HepG2 (cell line): ENCODE data around the gene ZNF627. TPM values are rescaled to one million over a fixed set of nuclear protein-coding genes. Genes with fewer than 3 reads are reported as not detected.

Experiments
- EED ChIP-seq: sonication (generic); formaldehyde crosslinking; IDR thresholded peaks from 2 replicates; pipeline ENCODE4 v1.5.0; 2020; ENCODE audit warnings: mild to moderate bottlenecking, missing genetic modification reagents
- ELF1 ChIP-seq: sonication (generic); formaldehyde crosslinking; IDR thresholded peaks from 2 replicates; pipeline ENCODE4 v1.4.0; 2020; ENCODE audit warnings: missing genetic modification reagents
- HOXA5 ChIP-seq: sonication (generic); formaldehyde crosslinking; IDR thresholded peaks from 2 replicates; pipeline ENCODE4 v1.4.0; 2020; ENCODE audit warnings: missing genetic modification reagents
- HOXA7 ChIP-seq: sonication (generic); formaldehyde crosslinking; IDR thresholded peaks from 2 replicates; pipeline ENCODE4 v1.8.1; 2022; ENCODE audit warnings: mild to moderate bottlenecking, missing genetic modification reagents, moderate library complexity
- IKZF1 ChIP-seq: fragments of 450-650 bp; IDR thresholded peaks from 2 replicates; pipeline ENCODE4 v1.7.1; 2016
- NFE2L2 ChIP-seq: fragments of 150-350 bp; IDR thresholded peaks from 2 replicates; pipeline ENCODE4 v1.6.1; 2014; ENCODE audit warnings: low read length
- NFKBIZ ChIP-seq: IDR thresholded peaks from 2 replicates; pipeline ENCODE4 v1.6.1; 2018; ENCODE audit warnings: missing genetic modification reagents, missing compliant biosample characterization
- SOX13 ChIP-seq, 3 experiments: fragments of 450-650 bp in 1 of 3; sonication (generic) in 1 of 3; formaldehyde crosslinking in 1 of 3; IDR thresholded peaks in 2 of 3; conservative IDR thresholded peaks in 1 of 3; 2 replicates each; pipeline versions ENCODE4 v1.5.0 to v1.6.1; 2016 to 2020; ENCODE audit warnings: antibody characterized with exemption in 1 of 3, mild to moderate bottlenecking in 1 of 3, missing compliant biosample characterization in 1 of 3, missing genetic modification reagents in 1 of 3, moderate library complexity in 1 of 3
- TMF1 ChIP-seq: sonication (generic); formaldehyde crosslinking; IDR thresholded peaks from 2 replicates; pipeline ENCODE4 v1.8.1; 2022; ENCODE audit warnings: low read depth, missing genetic modification reagents
- XBP1 ChIP-seq: sonication (generic); formaldehyde crosslinking; IDR thresholded peaks from 2 replicates; pipeline ENCODE4 v1.5.0; 2020; ENCODE audit warnings: missing genetic modification reagents
- YEATS4 ChIP-seq: sonication (generic); formaldehyde crosslinking; IDR thresholded peaks from 2 replicates; pipeline ENCODE4 v1.4.0; 2020; ENCODE audit warnings: missing genetic modification reagents, borderline replicate concordance
- ZC3H13 ChIP-seq: sonication (generic); formaldehyde crosslinking; IDR thresholded peaks from 2 replicates; pipeline ENCODE4 v1.8.1; 2023; ENCODE audit warnings: mild to moderate bottlenecking, missing genetic modification reagents, moderate library complexity
- ZNF12 ChIP-seq: sonication (generic); formaldehyde crosslinking; IDR thresholded peaks from 2 replicates; pipeline ENCODE4 v1.5.0; 2020; ENCODE audit warnings: missing genetic modification reagents
- ZNF607 ChIP-seq: sonication (generic); formaldehyde crosslinking; IDR thresholded peaks from 2 replicates; pipeline ENCODE4 v1.5.1; 2020; ENCODE audit warnings: missing genetic modification reagents, mild to moderate bottlenecking, borderline replicate concordance
- ZNF747 ChIP-seq: sonication (generic); formaldehyde crosslinking; IDR thresholded peaks from 2 replicates; pipeline ENCODE4 v1.8.1; 2023; ENCODE audit warnings: missing genetic modification reagents, mild to moderate bottlenecking, borderline replicate concordance
- ZSCAN29 ChIP-seq: sonication (generic); formaldehyde crosslinking; conservative IDR thresholded peaks from 2 replicates; pipeline ENCODE4 v1.4.0; 2020; ENCODE audit warnings: mild to moderate bottlenecking, missing genetic modification reagents
- polyA plus RNA-seq, 8 experiments: library from polyadenylated mRNA; depleted of rRNA in 3 of 8; stranded (reverse) in 7 of 8; unstranded in 1 of 8; fragments of >200 nt; fragmentation: Illumina TruSeq in 4 of 8; extraction: Trizol in 4 of 8; gene quantifications; 2 replicates each; pipeline versions ENCODE4 v1.2.1 to v1.2.3, GENCODE V29; 2011 to 2016; ENCODE audit warnings: low read depth in 4 of 8, missing spikeins in 1 of 8, mixed read lengths in 1 of 8; ENCODE audit not compliant: insufficient read depth in 1 of 8
- total RNA-seq, 5 experiments: library from RNA; depleted of rRNA; stranded (reverse); fragments of >200 nt; fragmentation: Illumina TruSeq; extraction: Trizol; gene quantifications; 2 replicates each; pipeline ENCODE4 v1.2.3, GENCODE V29; 2016; ENCODE audit warnings: low read depth in 1 of 5
- TF ChIP-seq, protein P1 (sequence below): sonication (generic); IDR thresholded peaks from 2 replicates; pipeline ENCODE4 v1.6.1; 2016; ENCODE audit warnings: low read depth, borderline replicate concordance
- TF ChIP-seq, protein P2 (sequence below): sonication (generic); formaldehyde crosslinking; IDR thresholded peaks from 2 replicates; pipeline ENCODE4 v1.5.0; 2020; ENCODE audit warnings: mild to moderate bottlenecking, missing genetic modification reagents, moderate library complexity
- TF ChIP-seq, protein P3 (sequence below): sonication (generic); formaldehyde crosslinking; conservative IDR thresholded peaks from 2 replicates; pipeline ENCODE4 v1.4.0; 2020; ENCODE audit warnings: missing genetic modification reagents
- TF ChIP-seq, protein P4 (sequence below): sonication (generic); formaldehyde crosslinking; IDR thresholded peaks from 2 replicates; pipeline ENCODE4 v1.4.0; 2020; ENCODE audit warnings: missing genetic modification reagents

ZNF627 gene
- total and polyA plus RNA-seq, 2 of the 13 experiments (the other 11 are each of a cell fraction or from before 2014, with no cell fraction given) = 4.2 to 12.7 TPM

DNA sequence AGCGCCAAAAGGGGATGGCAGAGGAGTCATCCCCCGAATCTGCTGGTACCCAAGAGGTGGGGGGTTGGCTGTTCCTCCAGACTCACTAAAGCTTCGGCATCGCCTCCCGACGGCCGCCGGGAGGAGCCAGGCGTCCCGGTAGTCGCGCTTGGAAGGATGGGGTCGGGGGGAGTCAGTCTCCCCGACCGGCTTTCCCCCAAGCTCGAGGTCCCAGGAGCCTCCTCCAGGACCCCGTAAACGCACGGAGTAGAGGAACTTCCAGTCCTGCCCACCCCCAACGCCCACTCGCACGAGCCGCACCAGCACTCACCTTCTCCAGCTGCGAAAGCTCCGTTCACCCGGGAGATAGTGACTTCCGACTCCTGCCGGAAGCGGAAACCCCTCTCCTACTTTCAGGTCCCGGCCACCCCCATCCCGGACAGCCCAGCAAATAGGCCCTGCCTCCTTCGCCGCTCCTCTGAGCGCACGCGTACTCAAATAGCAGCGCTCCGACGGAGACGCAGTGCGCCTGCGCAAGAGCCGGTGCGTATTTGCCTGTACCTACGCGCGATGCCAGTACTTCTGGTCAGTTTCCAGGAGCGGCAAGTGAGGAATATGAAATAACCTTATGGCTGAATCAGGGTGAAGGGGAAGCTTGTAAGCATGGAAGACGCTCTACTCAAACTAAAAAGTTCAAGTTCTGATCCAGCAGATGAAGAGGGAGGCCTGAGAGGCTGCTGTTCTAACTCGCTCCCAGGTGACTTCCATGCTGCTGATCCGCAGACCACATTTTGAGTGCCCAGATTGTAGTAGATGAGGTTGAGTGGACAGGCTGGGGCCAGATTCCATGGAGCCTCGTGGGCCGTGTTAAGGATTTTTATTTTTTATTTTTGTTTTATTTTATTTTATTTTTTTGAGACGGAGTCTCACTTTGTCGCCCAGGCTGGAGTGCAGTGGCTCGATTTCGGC lies 38.1 kb upstream of the ZNF627 start, which contains the start of gene ELOF1 (continued):
- TF ChIP-seq, protein P1, sequence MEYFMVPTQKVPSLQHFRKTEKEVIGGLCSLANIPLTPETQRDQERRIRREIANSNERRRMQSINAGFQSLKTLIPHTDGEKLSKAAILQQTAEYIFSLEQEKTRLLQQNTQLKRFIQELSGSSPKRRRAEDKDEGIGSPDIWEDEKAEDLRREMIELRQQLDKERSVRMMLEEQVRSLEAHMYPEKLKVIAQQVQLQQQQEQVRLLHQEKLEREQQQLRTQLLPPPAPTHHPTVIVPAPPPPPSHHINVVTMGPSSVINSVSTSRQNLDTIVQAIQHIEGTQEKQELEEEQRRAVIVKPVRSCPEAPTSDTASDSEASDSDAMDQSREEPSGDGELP = peak; percentile 52; the same call in 1 of the 2 replicates
- TF ChIP-seq ZNF12 (CRISPR knock-in tag) = no peak
- TF ChIP-seq, protein P2, sequence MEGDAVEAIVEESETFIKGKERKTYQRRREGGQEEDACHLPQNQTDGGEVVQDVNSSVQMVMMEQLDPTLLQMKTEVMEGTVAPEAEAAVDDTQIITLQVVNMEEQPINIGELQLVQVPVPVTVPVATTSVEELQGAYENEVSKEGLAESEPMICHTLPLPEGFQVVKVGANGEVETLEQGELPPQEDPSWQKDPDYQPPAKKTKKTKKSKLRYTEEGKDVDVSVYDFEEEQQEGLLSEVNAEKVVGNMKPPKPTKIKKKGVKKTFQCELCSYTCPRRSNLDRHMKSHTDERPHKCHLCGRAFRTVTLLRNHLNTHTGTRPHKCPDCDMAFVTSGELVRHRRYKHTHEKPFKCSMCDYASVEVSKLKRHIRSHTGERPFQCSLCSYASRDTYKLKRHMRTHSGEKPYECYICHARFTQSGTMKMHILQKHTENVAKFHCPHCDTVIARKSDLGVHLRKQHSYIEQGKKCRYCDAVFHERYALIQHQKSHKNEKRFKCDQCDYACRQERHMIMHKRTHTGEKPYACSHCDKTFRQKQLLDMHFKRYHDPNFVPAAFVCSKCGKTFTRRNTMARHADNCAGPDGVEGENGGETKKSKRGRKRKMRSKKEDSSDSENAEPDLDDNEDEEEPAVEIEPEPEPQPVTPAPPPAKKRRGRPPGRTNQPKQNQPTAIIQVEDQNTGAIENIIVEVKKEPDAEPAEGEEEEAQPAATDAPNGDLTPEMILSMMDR (CRISPR knock-in tag) = peak; percentile 19; the same call in 1 of the 2 replicates
- 0 out of 2 replicates have a peak, but pooled peaks have one; percentile 48 for TF ChIP-seq ZSCAN29 (CRISPR knock-in tag)
- TF ChIP-seq SOX13 (IDR thresholded peaks at IDR 0.05) = no peak
- no peak for TF ChIP-seq SOX13 (CRISPR knock-in tag; conservative IDR thresholded peaks at IDR 0.05 in 1 of 2, IDR thresholded peaks at IDR 0.05 in 1 of 2)
- TF ChIP-seq ELF1 (CRISPR knock-in tag) = peak; percentile 80
- no peak for TF ChIP-seq IKZF1
- TF ChIP-seq TMF1 (CRISPR knock-in tag) = 0 out of 2 replicates have a peak, but pooled peaks have one; percentile 15
- no peak for TF ChIP-seq XBP1 (CRISPR knock-in tag)
- peak; percentile 29; the same call in 1 of the 2 replicates for TF ChIP-seq HOXA5 (CRISPR knock-in tag)
- TF ChIP-seq, protein P3, sequence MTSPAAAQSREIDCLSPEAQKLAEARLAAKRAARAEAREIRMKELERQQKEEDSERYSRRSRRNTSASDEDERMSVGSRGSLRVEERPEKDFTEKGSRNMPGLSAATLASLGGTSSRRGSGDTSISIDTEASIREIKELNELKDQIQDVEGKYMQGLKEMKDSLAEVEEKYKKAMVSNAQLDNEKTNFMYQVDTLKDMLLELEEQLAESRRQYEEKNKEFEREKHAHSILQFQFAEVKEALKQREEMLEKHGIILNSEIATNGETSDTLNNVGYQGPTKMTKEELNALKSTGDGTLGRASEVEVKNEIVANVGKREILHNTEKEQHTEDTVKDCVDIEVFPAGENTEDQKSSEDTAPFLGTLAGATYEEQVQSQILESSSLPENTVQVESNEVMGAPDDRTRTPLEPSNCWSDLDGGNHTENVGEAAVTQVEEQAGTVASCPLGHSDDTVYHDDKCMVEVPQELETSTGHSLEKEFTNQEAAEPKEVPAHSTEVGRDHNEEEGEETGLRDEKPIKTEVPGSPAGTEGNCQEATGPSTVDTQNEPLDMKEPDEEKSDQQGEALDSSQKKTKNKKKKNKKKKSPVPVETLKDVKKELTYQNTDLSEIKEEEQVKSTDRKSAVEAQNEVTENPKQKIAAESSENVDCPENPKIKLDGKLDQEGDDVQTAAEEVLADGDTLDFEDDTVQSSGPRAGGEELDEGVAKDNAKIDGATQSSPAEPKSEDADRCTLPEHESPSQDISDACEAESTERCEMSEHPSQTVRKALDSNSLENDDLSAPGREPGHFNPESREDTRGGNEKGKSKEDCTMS (CRISPR knock-in tag) = no peak
- no peak for TF ChIP-seq ZC3H13 (CRISPR knock-in tag)
- TF ChIP-seq EED (CRISPR knock-in tag) = 0 out of 2 replicates have a peak, but pooled peaks have one; percentile 56
- 0 out of 2 replicates have a peak, but pooled peaks have one; percentile 33 for TF ChIP-seq NFKBIZ (CRISPR knock-in tag)
- TF ChIP-seq NFE2L2 = no peak
- peak; percentile 51; the same call in 1 of the 2 replicates for TF ChIP-seq ZNF747 (CRISPR knock-in tag)
- TF ChIP-seq HOXA7 (CRISPR knock-in tag) = no peak
- peak; percentile 78; the same call in 1 of the 2 replicates for TF ChIP-seq ZNF607
- TF ChIP-seq, protein P4, sequence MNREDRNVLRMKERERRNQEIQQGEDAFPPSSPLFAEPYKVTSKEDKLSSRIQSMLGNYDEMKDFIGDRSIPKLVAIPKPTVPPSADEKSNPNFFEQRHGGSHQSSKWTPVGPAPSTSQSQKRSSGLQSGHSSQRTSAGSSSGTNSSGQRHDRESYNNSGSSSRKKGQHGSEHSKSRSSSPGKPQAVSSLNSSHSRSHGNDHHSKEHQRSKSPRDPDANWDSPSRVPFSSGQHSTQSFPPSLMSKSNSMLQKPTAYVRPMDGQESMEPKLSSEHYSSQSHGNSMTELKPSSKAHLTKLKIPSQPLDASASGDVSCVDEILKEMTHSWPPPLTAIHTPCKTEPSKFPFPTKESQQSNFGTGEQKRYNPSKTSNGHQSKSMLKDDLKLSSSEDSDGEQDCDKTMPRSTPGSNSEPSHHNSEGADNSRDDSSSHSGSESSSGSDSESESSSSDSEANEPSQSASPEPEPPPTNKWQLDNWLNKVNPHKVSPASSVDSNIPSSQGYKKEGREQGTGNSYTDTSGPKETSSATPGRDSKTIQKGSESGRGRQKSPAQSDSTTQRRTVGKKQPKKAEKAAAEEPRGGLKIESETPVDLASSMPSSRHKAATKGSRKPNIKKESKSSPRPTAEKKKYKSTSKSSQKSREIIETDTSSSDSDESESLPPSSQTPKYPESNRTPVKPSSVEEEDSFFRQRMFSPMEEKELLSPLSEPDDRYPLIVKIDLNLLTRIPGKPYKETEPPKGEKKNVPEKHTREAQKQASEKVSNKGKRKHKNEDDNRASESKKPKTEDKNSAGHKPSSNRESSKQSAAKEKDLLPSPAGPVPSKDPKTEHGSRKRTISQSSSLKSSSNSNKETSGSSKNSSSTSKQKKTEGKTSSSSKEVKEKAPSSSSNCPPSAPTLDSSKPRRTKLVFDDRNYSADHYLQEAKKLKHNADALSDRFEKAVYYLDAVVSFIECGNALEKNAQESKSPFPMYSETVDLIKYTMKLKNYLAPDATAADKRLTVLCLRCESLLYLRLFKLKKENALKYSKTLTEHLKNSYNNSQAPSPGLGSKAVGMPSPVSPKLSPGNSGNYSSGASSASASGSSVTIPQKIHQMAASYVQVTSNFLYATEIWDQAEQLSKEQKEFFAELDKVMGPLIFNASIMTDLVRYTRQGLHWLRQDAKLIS (CRISPR knock-in tag) = no peak
- TF ChIP-seq YEATS4 (CRISPR knock-in tag) = peak; percentile 23; the same call in 1 of the 2 replicates
